NCI-H187 (cell line): ENCODE data around the gene TUBGCP6.

Source experiments
- DNase-seq, 2 experiments: peaks; one replicate each; lab custom pipeline; 2025; lab: John Stamatoyannopoulos, UW

TUBGCP6 gene

GRCh38 chr22:50244420-50245213 is at the start of gene TUBGCP6:
TUBGCP6 (minus strand) TSS chr22:50245023; CDS start chr22:50244459, 564 bp downstream.
- DNase-seq = peak in 1 of 2 experiments; percentile 4

GRCh38 chr22:50294319-50294656 is 49.5 kb upstream of the TUBGCP6 start:
- no peak for DNase-seq

GRCh38 chr22:50293441-50294318 is 48.9 kb upstream of the TUBGCP6 start:
- DNase-seq = no peak

- no peak for DNase-seq
Observed at GRCh38 chr22:50292643-50293440, 48.0 kb upstream of the TUBGCP6 start.

- DNase-seq = no peak
Observed at GRCh38 chr22:50289942-50290630, 45.3 kb upstream of the TUBGCP6 start.

- DNase-seq = no peak
Observed at GRCh38 chr22:50289151-50289941, 44.5 kb upstream of the TUBGCP6 start.

- no peak for DNase-seq
Observed at GRCh38 chr22:50287731-50288130, 42.9 kb upstream of the TUBGCP6 start.

GRCh38 chr22:50286701-50287318 is 42.0 kb upstream of the TUBGCP6 start:
- no peak for DNase-seq

- no peak for DNase-seq
Observed at GRCh38 chr22:50286275-50286674, 41.5 kb upstream of the TUBGCP6 start.

- DNase-seq = no peak
Observed at GRCh38 chr22:50285568-50286229, 40.9 kb upstream of the TUBGCP6 start.

- no peak for DNase-seq
Observed at GRCh38 chr22:50284479-50284878, 39.7 kb upstream of the TUBGCP6 start.

GRCh38 chr22:50283821-50284220 is 39.0 kb upstream of the TUBGCP6 start:
- DNase-seq = no peak

- DNase-seq = no peak
Observed at GRCh38 chr22:50282361-50283155, 37.7 kb upstream of the TUBGCP6 start.

GRCh38 chr22:50281957-50282356 is 37.1 kb upstream of the TUBGCP6 start:
- DNase-seq = no peak

- DNase-seq = no peak
Observed at GRCh38 chr22:50281384-50281760, 36.5 kb upstream of the TUBGCP6 start.

- no peak for DNase-seq
Observed at GRCh38 chr22:50280708-50281383, 36.0 kb upstream of the TUBGCP6 start.

- no peak for DNase-seq
Observed at GRCh38 chr22:50280022-50280707, 35.3 kb upstream of the TUBGCP6 start.
